ENCODE measurements around the gene ATP2C2. TPM values are rescaled to one million over a fixed set of nuclear protein-coding genes. Genes with fewer than 3 reads are reported as not detected.

ATP2C2 gene
- total RNA-seq, 4 donors from 2014 or later, result 0.86 TPM; not detected in 3

DNA sequence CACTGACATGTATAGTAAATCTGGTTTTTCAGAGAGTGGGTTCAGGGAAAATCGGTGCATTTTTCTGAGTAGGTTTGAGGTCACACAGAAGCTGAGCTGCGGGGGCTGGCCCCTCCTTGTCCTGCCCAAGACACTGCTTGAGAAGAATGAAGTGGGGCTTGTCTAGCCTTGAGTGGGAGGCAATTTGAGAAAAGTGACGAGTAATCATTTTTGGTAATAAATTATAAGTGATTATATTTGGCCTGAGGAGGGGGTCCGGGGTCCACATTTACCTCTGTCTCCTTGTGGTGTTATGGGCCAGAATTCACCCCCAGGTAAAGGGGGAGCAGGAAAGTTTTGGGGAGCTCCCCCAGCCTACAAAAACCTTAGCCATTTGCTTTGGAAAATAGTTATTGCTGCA lies 45.6 kb upstream of the ATP2C2 start:
- peaks cover 0 to 6% (median 3%) of the 10 kb centered on the region in 4 donors for H3K9me3 ChIP-seq
- 87% methylated on average over 4 of the region's 4 CpGs for WGBS

DNA sequence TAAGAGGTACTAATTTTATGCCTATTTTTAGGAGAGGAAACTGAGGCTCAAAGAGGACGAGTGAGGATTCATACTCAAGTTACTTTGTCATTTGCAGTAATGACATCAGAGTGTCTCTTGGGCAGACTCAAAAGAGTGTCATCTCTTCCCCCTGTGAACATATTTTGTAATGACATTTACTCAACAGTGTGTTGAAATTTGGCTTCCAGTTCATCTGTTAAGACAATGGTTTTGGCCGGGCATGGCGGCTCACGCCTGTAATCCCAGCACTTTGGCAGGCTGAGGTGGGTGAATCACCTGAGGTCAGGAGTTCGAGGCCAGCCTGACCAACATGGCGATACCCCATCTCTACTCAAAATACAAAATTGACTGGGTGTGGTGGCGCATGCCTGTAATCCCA lies 44.7 kb upstream of the ATP2C2 start:
- H3K27me3 ChIP-seq, result peaks cover 0 to 15% (median 0%) of the 10 kb centered on the region in 4 donors
- no peaks in the 10 kb centered on the region for H3K9me3 ChIP-seq
- WGBS, result 90% methylated on average over 7 of the region's 7 CpGs
- TF ChIP-seq EP300 (IDR thresholded peaks at IDR 0.05), result no peak
- no peak for TF ChIP-seq POLR2A (IDR thresholded peaks at IDR 0.05; ENCODE audit: low read depth)
- TF ChIP-seq, protein P1, sequence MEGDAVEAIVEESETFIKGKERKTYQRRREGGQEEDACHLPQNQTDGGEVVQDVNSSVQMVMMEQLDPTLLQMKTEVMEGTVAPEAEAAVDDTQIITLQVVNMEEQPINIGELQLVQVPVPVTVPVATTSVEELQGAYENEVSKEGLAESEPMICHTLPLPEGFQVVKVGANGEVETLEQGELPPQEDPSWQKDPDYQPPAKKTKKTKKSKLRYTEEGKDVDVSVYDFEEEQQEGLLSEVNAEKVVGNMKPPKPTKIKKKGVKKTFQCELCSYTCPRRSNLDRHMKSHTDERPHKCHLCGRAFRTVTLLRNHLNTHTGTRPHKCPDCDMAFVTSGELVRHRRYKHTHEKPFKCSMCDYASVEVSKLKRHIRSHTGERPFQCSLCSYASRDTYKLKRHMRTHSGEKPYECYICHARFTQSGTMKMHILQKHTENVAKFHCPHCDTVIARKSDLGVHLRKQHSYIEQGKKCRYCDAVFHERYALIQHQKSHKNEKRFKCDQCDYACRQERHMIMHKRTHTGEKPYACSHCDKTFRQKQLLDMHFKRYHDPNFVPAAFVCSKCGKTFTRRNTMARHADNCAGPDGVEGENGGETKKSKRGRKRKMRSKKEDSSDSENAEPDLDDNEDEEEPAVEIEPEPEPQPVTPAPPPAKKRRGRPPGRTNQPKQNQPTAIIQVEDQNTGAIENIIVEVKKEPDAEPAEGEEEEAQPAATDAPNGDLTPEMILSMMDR (IDR thresholded peaks at IDR 0.05), result no peak
- TF ChIP-seq POLR2AphosphoS5 (IDR thresholded peaks at IDR 0.05), result no peak
- H3K4me3 ChIP-seq, result no peak overlapping the region
- H3K4me1 ChIP-seq, result no peaks in the 10 kb centered on the region
- no peak for DNase-seq (ENCODE audit: extremely low spot score)
- H3K27ac ChIP-seq (replicated peaks in 1 of 4), result no peak overlapping the region
- no peaks in the 10 kb centered on the region for H3K36me3 ChIP-seq
- intact Hi-C loops (cut with DNase I), result no loop called here

More for the DNA sequence above, 45.6 kb upstream of the ATP2C2 start:
- TF ChIP-seq POLR2AphosphoS5 (IDR thresholded peaks at IDR 0.05) (no peak), EP300 (IDR thresholded peaks at IDR 0.05) (no peak), POLR2A (IDR thresholded peaks at IDR 0.05; ENCODE audit: low read depth) (no peak)
- TF ChIP-seq, protein P1 (IDR thresholded peaks at IDR 0.05), result no peak
- Histone ChIP-seq H3K27ac (replicated peaks in 1 of 4) (no peak overlapping the region), H3K27me3 (peaks cover 0 to 15% (median 0%) of the 10 kb centered on the region in 4 donors), H3K4me1 (no peaks in the 10 kb centered on the region), H3K36me3 (no peaks in the 10 kb centered on the region), H3K4me3 (no peak overlapping the region)
- intact Hi-C loops (cut with DNase I), result no loop called here
- no peak for DNase-seq (ENCODE audit: extremely low spot score)

DNA sequence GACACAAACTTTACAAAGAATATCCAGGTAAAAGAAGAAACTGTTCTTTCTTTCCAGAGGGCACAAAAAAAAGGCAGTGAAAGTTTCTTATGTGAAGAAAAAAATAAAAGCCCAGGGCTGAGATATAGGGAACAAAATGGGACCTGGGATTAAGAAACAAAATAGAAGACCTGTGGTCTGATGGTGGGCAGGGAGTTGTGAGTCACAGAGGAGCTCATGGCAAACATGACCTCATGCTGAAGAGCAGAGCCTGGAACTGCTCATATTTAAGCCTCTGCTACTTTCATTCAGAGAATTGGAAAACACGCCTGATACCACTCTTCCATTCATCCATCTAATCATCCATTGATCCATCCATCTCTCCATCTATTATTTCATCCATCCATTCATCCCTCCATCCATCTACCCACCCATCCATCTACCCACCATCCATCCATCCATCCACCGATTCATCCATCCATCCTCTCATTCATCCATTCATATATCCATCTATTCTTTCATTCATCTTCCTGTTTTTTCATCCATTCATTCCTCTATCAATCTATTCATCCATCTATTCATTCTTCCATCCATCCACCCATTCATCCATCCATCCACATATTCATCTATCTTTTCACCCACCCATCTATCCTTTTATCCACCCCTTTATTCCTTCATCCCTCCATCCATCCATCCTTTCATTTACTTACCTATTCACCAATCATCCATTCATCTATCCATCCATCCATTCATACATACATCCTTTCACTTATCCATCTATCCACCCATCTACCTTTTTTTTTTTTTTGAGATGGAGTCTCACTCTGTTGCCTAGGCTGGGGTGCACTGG lies 43.7 kb upstream of the ATP2C2 start:
- H3K27ac ChIP-seq (replicated peaks in 1 of 4), result no peak overlapping the region
- DNase-seq (ENCODE audit: extremely low spot score), result no peak
- H3K4me1 ChIP-seq, result no peaks in the 10 kb centered on the region
- no peak for TF ChIP-seq EP300 (IDR thresholded peaks at IDR 0.05)
- TF ChIP-seq, protein P1 (IDR thresholded peaks at IDR 0.05), result no peak
- TF ChIP-seq POLR2A (IDR thresholded peaks at IDR 0.05; ENCODE audit: low read depth), result no peak
- TF ChIP-seq POLR2AphosphoS5 (IDR thresholded peaks at IDR 0.05), result no peak
- H3K9me3 ChIP-seq, result no peaks in the 10 kb centered on the region
- WGBS, result 49% methylated on average over 2 of the region's 2 CpGs
- intact Hi-C loops (cut with DNase I), result no loop called here
- no peaks in the 10 kb centered on the region for H3K36me3 ChIP-seq
- H3K4me3 ChIP-seq, result no peak overlapping the region
- H3K27me3 ChIP-seq, result peaks cover 0 to 15% (median 0%) of the 10 kb centered on the region in 4 donors

DNA sequence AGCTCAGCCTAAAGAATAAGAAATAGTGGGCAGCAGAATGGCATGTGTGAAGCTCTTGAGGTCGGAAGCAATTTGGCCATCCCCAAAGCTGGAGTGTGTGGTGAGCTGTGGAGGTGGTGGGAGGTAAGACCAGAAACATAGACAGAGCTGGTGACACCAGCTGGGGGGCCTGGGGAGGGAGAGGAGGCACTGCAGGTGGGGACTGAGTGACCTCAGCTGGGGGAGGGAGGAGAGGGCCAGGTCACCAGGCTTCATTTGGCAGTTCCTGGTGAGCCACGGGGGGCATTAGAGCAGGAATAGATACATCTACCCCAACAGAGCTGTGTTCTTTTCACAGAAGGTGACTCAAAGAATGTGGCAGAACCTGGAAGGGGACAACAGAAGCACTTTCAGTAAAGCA lies 41.8 kb upstream of the ATP2C2 start:
- Histone ChIP-seq H3K27ac (replicated peaks in 1 of 4) (no peak overlapping the region), H3K9me3 (no peaks in the 10 kb centered on the region), H3K4me1 (no peaks in the 10 kb centered on the region), H3K36me3 (no peaks in the 10 kb centered on the region), H3K27me3 (peaks cover 0 to 25% (median 0%) of the 10 kb centered on the region in 4 donors), H3K4me3 (no peak overlapping the region)
- TF ChIP-seq POLR2AphosphoS5 (IDR thresholded peaks at IDR 0.05), result no peak
- TF ChIP-seq, protein P1 (IDR thresholded peaks at IDR 0.05), result no peak
- TF ChIP-seq POLR2A (IDR thresholded peaks at IDR 0.05; ENCODE audit: low read depth), result no peak
- no peak for TF ChIP-seq EP300 (IDR thresholded peaks at IDR 0.05)
- DNase-seq (ENCODE audit: extremely low spot score), result no peak
- WGBS, result 88% methylated on average over 2 of the region's 2 CpGs
- intact Hi-C loops (cut with DNase I), result no loop called here
